Panc1 (cell line): ENCODE measurements around the gene FRS2. TPM values are rescaled to one million over a fixed set of nuclear protein-coding genes. Genes with fewer than 3 reads are reported as not detected.
A peak's percentile ranks its signal among the peaks of the same experiment; 100 is the strongest.

Experiments used
- ATAC-seq: fragments of 200-7000 bp; cut with Tn5 transposase; 2 replicates; pipeline ENCODE4 v1.9.1; 2020; ENCODE audit warnings: mild to moderate bottlenecking, moderate library complexity
- BruUV-seq: library from RNA; stranded (reverse); fragments of 400-500 nt; replicated peaks from 2 replicates; lab custom pipeline; 2021; lab: Mats Ljungman, UMichigan
- CTCF ChIA-PET: fragments of 300-600 bp; sonication (Branson Sonifier 250); formaldehyde crosslinking; loops from one replicate; lab custom pipeline; 2022; ENCODE audit warnings: antibody characterized with exemption; lab: Charles Lee
- POLR2A ChIA-PET: fragments of 300-600 bp; sonication (Branson Sonifier 250); formaldehyde crosslinking; loops from one replicate; lab custom pipeline; 2022; ENCODE audit warnings: antibody characterized with exemption; lab: Charles Lee
- DNase-seq: peaks from one replicate; pipeline ENCODE4 v3.0.0-alpha.2; 2010; ENCODE audit warnings: low read depth, low spot score
- H3K27ac ChIP-seq: 2 replicates; pipeline ENCODE4 v1.5.1; 2011; ENCODE audit warnings: mild to moderate bottlenecking, low read length, inconsistent platforms
- H3K27me3 ChIP-seq: fragments of 200-500 bp; sonication (Bioruptor generic); 2 replicates; pipeline ENCODE4 v1.6.0; 2014; ENCODE audit warnings: low read length, inconsistent platforms; ENCODE audit not compliant: control insufficient read depth, insufficient read depth
- H3K36me3 ChIP-seq: fragments of 200-500 bp; sonication (Bioruptor generic); 2 replicates; pipeline ENCODE4 v1.5.1; 2014; ENCODE audit warnings: inconsistent platforms, mild to moderate bottlenecking, low read length, moderate library complexity; ENCODE audit not compliant: control insufficient read depth, insufficient read depth
- H3K4me1 ChIP-seq: 2 replicates; pipeline ENCODE4 v1.5.1; 2011; ENCODE audit warnings: inconsistent platforms, mild to moderate bottlenecking, low read length, moderate library complexity; ENCODE audit not compliant: control insufficient read depth, insufficient read depth
- H3K4me3 ChIP-seq, 2 experiments: 2 replicates each; pipeline ENCODE4 v1.5.1; 2011 to 2012; ENCODE audit warnings: low read depth in 2 of 2, low read length in 2 of 2, mild to moderate bottlenecking in 2 of 2, inconsistent platforms in 1 of 2, moderate library complexity in 1 of 2
- H3K9me3 ChIP-seq: fragments of 200-500 bp; sonication (Bioruptor generic); 2 replicates; pipeline ENCODE4 v1.5.1; 2014; ENCODE audit warnings: low read depth, mild to moderate bottlenecking, inconsistent platforms, low read length, moderate library complexity; ENCODE audit not compliant: control insufficient read depth, insufficient read depth
- POLR2AphosphoS5 ChIP-seq: IDR thresholded peaks from 2 replicates; pipeline ENCODE4 v1.6.1; 2012; ENCODE audit warnings: mild to moderate bottlenecking, low read depth, low read length, moderate library complexity
- SIN3A ChIP-seq: IDR thresholded peaks from 2 replicates; pipeline ENCODE4 v1.6.1; 2012; ENCODE audit warnings: low read depth, mild to moderate bottlenecking, low read length, moderate library complexity, borderline replicate concordance; ENCODE audit not compliant: insufficient read depth
- TCF7L2 ChIP-seq: IDR thresholded peaks from 2 replicates; pipeline ENCODE4 v1.6.1; 2011; ENCODE audit warnings: mild to moderate bottlenecking, low read depth, low read length, inconsistent platforms
- in situ Hi-C: cut with HindIII; loops from 2 replicates; pipeline ENCODE4 v1.10.0; 2016; ENCODE audit warnings: low sequenced_read_pairs, low pct_unique_long_range_greater_than_20kb
- intact Hi-C: fragments of 100-400 bp; cut with micrococcal nuclease; formaldehyde crosslinking; loops from one replicate; pipeline ENCODE4 v1.10.0; 2022; ENCODE audit not compliant: unreplicated experiment
- total RNA-seq: library from RNA; stranded (reverse); gene quantifications from one replicate; pipeline ENCODE4 v1.2.1, GENCODE V29; 2021; ENCODE audit not compliant: unreplicated experiment
- TF ChIP-seq, protein P1 (sequence below): fragments of 450-650 bp; IDR thresholded peaks from 2 replicates; pipeline ENCODE4 v1.5.1; 2017; ENCODE audit warnings: mild to moderate bottlenecking
- TF ChIP-seq, protein P2 (sequence below), 2 experiments: IDR thresholded peaks; 2 replicates each; pipeline ENCODE4 v1.6.1; 2011 to 2012; ENCODE audit warnings: low read depth in 2 of 2, control low read depth in 1 of 2, low read length in 1 of 2, mild to moderate bottlenecking in 1 of 2, moderate library complexity in 1 of 2; ENCODE audit not compliant: insufficient read depth in 1 of 2

Gene FRS2
- total RNA-seq, 1 experiment from 2014 or later = 26.6 TPM

DNA sequence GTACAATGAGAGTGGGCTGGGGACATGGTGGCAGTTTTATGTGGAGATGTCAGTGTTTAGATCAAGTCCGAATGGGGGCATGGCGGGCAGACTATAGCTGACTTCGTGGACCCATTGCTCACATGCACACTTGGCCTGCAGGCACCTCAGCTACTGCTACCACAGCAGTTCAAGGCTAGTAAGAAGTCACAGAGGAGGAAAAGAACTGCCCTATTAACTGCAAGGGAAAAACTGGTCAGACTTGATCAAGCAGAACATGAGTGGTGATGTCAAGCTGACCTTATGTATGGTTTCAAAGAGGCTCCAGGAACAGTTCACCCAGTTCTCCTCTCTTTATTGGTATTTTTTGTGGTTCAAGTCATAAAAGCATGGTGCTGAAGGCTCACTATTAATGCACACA lies 30.2 kb upstream of the FRS2 start:
- in situ Hi-C loops = no loop called here
- ATAC-seq = no peak
- H3K36me3 ChIP-seq = no peaks in the 10 kb centered on the region
- no TSS peak for BruUV-seq
- no peaks in the 10 kb centered on the region for H3K27me3 ChIP-seq
- TF ChIP-seq, protein P1, sequence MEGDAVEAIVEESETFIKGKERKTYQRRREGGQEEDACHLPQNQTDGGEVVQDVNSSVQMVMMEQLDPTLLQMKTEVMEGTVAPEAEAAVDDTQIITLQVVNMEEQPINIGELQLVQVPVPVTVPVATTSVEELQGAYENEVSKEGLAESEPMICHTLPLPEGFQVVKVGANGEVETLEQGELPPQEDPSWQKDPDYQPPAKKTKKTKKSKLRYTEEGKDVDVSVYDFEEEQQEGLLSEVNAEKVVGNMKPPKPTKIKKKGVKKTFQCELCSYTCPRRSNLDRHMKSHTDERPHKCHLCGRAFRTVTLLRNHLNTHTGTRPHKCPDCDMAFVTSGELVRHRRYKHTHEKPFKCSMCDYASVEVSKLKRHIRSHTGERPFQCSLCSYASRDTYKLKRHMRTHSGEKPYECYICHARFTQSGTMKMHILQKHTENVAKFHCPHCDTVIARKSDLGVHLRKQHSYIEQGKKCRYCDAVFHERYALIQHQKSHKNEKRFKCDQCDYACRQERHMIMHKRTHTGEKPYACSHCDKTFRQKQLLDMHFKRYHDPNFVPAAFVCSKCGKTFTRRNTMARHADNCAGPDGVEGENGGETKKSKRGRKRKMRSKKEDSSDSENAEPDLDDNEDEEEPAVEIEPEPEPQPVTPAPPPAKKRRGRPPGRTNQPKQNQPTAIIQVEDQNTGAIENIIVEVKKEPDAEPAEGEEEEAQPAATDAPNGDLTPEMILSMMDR = no peak
- TF ChIP-seq POLR2AphosphoS5 = no peak
- TF ChIP-seq TCF7L2 = no peak
- TF ChIP-seq, protein P2, sequence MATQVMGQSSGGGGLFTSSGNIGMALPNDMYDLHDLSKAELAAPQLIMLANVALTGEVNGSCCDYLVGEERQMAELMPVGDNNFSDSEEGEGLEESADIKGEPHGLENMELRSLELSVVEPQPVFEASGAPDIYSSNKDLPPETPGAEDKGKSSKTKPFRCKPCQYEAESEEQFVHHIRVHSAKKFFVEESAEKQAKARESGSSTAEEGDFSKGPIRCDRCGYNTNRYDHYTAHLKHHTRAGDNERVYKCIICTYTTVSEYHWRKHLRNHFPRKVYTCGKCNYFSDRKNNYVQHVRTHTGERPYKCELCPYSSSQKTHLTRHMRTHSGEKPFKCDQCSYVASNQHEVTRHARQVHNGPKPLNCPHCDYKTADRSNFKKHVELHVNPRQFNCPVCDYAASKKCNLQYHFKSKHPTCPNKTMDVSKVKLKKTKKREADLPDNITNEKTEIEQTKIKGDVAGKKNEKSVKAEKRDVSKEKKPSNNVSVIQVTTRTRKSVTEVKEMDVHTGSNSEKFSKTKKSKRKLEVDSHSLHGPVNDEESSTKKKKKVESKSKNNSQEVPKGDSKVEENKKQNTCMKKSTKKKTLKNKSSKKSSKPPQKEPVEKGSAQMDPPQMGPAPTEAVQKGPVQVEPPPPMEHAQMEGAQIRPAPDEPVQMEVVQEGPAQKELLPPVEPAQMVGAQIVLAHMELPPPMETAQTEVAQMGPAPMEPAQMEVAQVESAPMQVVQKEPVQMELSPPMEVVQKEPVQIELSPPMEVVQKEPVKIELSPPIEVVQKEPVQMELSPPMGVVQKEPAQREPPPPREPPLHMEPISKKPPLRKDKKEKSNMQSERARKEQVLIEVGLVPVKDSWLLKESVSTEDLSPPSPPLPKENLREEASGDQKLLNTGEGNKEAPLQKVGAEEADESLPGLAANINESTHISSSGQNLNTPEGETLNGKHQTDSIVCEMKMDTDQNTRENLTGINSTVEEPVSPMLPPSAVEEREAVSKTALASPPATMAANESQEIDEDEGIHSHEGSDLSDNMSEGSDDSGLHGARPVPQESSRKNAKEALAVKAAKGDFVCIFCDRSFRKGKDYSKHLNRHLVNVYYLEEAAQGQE (IDR thresholded peaks at IDR 0.05; ENCODE audit: insufficient read depth in 1 of 2, low read depth in 2 of 2, low read length in 1 of 2) = no peak
- TF ChIP-seq SIN3A = no peak
- no peaks in the 10 kb centered on the region for H3K4me1 ChIP-seq
- no peaks in the 10 kb centered on the region for H3K9me3 ChIP-seq
- DNase-seq = no peak
- ChIA-PET POLR2A (no interaction called here), CTCF (no interaction called here)
- H3K27ac ChIP-seq = no peak overlapping the region
- intact Hi-C loops = no loop called here
- no peak overlapping the region for H3K4me3 ChIP-seq

DNA sequence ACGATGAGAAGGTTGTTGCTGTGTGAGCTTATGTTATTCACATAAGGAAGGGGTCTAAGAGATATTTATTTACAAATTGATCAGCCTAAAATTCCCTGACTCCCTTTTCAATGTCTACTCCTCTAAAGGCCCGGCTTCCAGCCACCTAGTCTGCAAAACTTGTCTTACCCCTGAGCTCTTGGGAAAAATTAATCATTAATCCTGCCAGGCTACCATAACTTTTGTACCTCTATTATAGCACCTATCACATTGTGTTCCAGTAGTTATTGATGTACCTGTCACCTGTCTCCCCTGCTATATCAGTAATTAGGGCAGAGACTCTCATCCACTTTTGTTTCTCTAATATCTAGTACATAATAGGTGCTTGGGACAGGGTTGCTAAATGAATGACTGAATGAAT lies 29.3 kb upstream of the FRS2 start:
- in situ Hi-C loops = no loop called here

DNA sequence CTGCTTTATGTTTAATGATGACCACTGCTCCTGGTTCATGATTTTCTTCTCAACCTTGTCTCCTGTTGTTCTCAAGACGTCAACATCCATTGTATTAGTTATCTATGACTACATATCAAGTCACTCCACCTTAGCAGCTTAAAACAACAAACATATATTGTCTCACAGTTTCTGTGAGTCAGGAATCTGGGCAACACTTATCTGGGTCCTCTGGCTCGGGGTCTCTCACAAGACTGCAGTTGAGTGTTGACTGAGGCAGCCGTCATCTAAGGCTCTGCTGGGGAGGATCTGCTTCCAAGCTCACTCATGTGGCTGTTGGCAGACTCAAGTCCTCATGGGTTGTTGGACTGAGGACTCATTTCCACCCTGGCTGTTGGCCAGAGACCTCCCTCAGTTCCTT lies 27.3 kb upstream of the FRS2 start:
- TF ChIP-seq POLR2AphosphoS5 = no peak
- TF ChIP-seq, protein P1 = no peak
- TF ChIP-seq TCF7L2 = no peak
- TF ChIP-seq, protein P2 (IDR thresholded peaks at IDR 0.05; ENCODE audit: insufficient read depth in 1 of 2, low read depth in 2 of 2, low read length in 1 of 2) = no peak
- TF ChIP-seq SIN3A = no peak
- H3K9me3 ChIP-seq = no peaks in the 10 kb centered on the region
- peak; percentile 77 for ATAC-seq
- no peaks in the 10 kb centered on the region for H3K4me1 ChIP-seq
- no TSS peak for BruUV-seq
- intact Hi-C loops (no loop called here), in situ Hi-C loops (no loop called here)
- H3K27me3 ChIP-seq = no peaks in the 10 kb centered on the region
- CTCF ChIA-PET = interaction anchor here (0.7 kb wide), 1 partner anchor 35 kb away, joined by 8 read pairs; no protein-coding TSS in a partner anchor
- POLR2A ChIA-PET = no interaction called here
- DNase-seq = peak; percentile 24
- H3K27ac ChIP-seq = no peak overlapping the region
- no peak overlapping the region for H3K4me3 ChIP-seq
- H3K36me3 ChIP-seq = no peaks in the 10 kb centered on the region

More for the DNA sequence above, 29.3 kb upstream of the FRS2 start:
- no TSS peak for BruUV-seq
- CTCF ChIA-PET = no interaction called here
- DNase-seq = no peak
- no peaks in the 10 kb centered on the region for H3K36me3 ChIP-seq
- no peaks in the 10 kb centered on the region for H3K4me1 ChIP-seq
- no peak overlapping the region for H3K4me3 ChIP-seq
- intact Hi-C loops = no loop called here
- no peaks in the 10 kb centered on the region for H3K9me3 ChIP-seq
- TF ChIP-seq TCF7L2 = no peak
- no peak overlapping the region for H3K27ac ChIP-seq
- ATAC-seq = no peak
- POLR2A ChIA-PET = no interaction called here
- no peaks in the 10 kb centered on the region for H3K27me3 ChIP-seq
